HepG2 (cell line): Measurements from ENCODE around the gene TTLL4. TPM values are rescaled to one million over a fixed set of nuclear protein-coding genes. Genes with fewer than 3 reads are reported as not detected.

Experiments used
- ATF1 ChIP-seq: IDR thresholded peaks from 2 replicates; pipeline ENCODE4 v1.6.1; 2016; ENCODE audit warnings: mild to moderate bottlenecking, control low read depth
- BORCS8-MEF2B ChIP-seq: sonication (generic); formaldehyde crosslinking; IDR thresholded peaks from 2 replicates; pipeline ENCODE4 v1.8.0; 2022; ENCODE audit warnings: mild to moderate bottlenecking, missing genetic modification reagents
- KLF6 ChIP-seq: IDR thresholded peaks from 2 replicates; pipeline ENCODE4 v1.8.0; 2016; ENCODE audit warnings: missing biosample characterization, missing genetic modification reagents
- MIER2 ChIP-seq: IDR thresholded peaks from 2 replicates; pipeline ENCODE4 v1.6.1; 2016; ENCODE audit warnings: missing biosample characterization, missing genetic modification reagents
- NCOR1 ChIP-seq: fragments of 200-600 bp; sonication (generic); IDR thresholded peaks from 2 replicates; pipeline ENCODE4 v1.7.0; 2017; ENCODE audit warnings: antibody characterized with exemption, low read length, borderline replicate concordance
- NFIC ChIP-seq: IDR thresholded peaks from 2 replicates; pipeline ENCODE4 v1.6.1; 2012; ENCODE audit warnings: mild to moderate bottlenecking, low read length, inconsistent platforms
- POLR2G ChIP-seq: fragments of 200-400 bp; formaldehyde crosslinking; IDR thresholded peaks from 2 replicates; pipeline ENCODE4 v1.6.1; 2018; ENCODE audit warnings: mild to moderate bottlenecking, low read depth, low read length, moderate library complexity
- REL ChIP-seq: sonication (generic); formaldehyde crosslinking; conservative IDR thresholded peaks from 2 replicates; pipeline ENCODE4 v1.8.0; 2022; ENCODE audit warnings: mild to moderate bottlenecking, missing genetic modification reagents, moderate library complexity
- SOX5 ChIP-seq: IDR thresholded peaks from 2 replicates; pipeline ENCODE4 v1.6.1; 2016; ENCODE audit warnings: borderline replicate concordance
- SOX6 ChIP-seq, 2 experiments: fragments of 450-650 bp in 1 of 2; sonication (generic) in 1 of 2; formaldehyde crosslinking in 1 of 2; IDR thresholded peaks; 2 replicates each; pipeline versions ENCODE4 v1.4.0 to v1.6.1; 2017 to 2020; ENCODE audit warnings: antibody characterized with exemption in 1 of 2, mild to moderate bottlenecking in 1 of 2, missing genetic modification reagents in 1 of 2
- TMF1 ChIP-seq: sonication (generic); formaldehyde crosslinking; IDR thresholded peaks from 2 replicates; pipeline ENCODE4 v1.8.1; 2022; ENCODE audit warnings: low read depth, missing genetic modification reagents
- ZFP62 ChIP-seq: sonication (generic); formaldehyde crosslinking; IDR thresholded peaks from 2 replicates; pipeline ENCODE4 v1.4.0; 2020; ENCODE audit warnings: missing genetic modification reagents
- ZMAT3 ChIP-seq: sonication (generic); formaldehyde crosslinking; conservative IDR thresholded peaks from 2 replicates; pipeline ENCODE4 v1.7.0; 2021; ENCODE audit warnings: missing genetic modification reagents
- ZNF124 ChIP-seq: sonication (generic); formaldehyde crosslinking; IDR thresholded peaks from 2 replicates; pipeline ENCODE4 v1.4.0; 2020; ENCODE audit warnings: missing genetic modification reagents
- ZNF34 ChIP-seq: sonication (generic); formaldehyde crosslinking; IDR thresholded peaks from 2 replicates; pipeline ENCODE4 v1.4.0; 2020; ENCODE audit warnings: mild to moderate bottlenecking, missing genetic modification reagents, borderline replicate concordance
- ZNF441 ChIP-seq: sonication (generic); formaldehyde crosslinking; IDR thresholded peaks from 2 replicates; pipeline ENCODE4 v1.7.0; 2021; ENCODE audit warnings: missing genetic modification reagents, borderline replicate concordance
- ZNF614 ChIP-seq: IDR thresholded peaks from 2 replicates; pipeline ENCODE4 v1.6.1; 2018; ENCODE audit warnings: missing biosample characterization, missing genetic modification reagents, inconsistent platforms, borderline replicate concordance
- ZNF670 ChIP-seq: sonication (generic); formaldehyde crosslinking; IDR thresholded peaks from 2 replicates; pipeline ENCODE4 v1.8.0; 2022; ENCODE audit warnings: mild to moderate bottlenecking, missing genetic modification reagents, borderline replicate concordance
- ZNF678 ChIP-seq: sonication (generic); formaldehyde crosslinking; IDR thresholded peaks from 2 replicates; pipeline ENCODE4 v1.4.0; 2020; ENCODE audit warnings: mild to moderate bottlenecking, missing genetic modification reagents
- ZNF709 ChIP-seq: sonication (generic); formaldehyde crosslinking; IDR thresholded peaks from 2 replicates; pipeline ENCODE4 v1.5.0; 2020; ENCODE audit warnings: mild to moderate bottlenecking, missing genetic modification reagents
- ZNF724P ChIP-seq: sonication (generic); formaldehyde crosslinking; IDR thresholded peaks from 2 replicates; pipeline ENCODE4 v1.8.0; 2022; ENCODE audit warnings: missing genetic modification reagents, borderline replicate concordance
- ZNF747 ChIP-seq: sonication (generic); formaldehyde crosslinking; IDR thresholded peaks from 2 replicates; pipeline ENCODE4 v1.8.1; 2023; ENCODE audit warnings: missing genetic modification reagents, mild to moderate bottlenecking, borderline replicate concordance
- ZSCAN21 ChIP-seq: sonication (generic); formaldehyde crosslinking; IDR thresholded peaks from 2 replicates; pipeline ENCODE4 v1.8.0; 2022; ENCODE audit warnings: mild to moderate bottlenecking, missing genetic modification reagents, moderate library complexity, borderline replicate concordance
- ZXDC ChIP-seq: sonication (generic); formaldehyde crosslinking; IDR thresholded peaks from 2 replicates; pipeline ENCODE4 v1.5.0; 2020; ENCODE audit warnings: mild to moderate bottlenecking, missing genetic modification reagents
- polyA plus RNA-seq, 8 experiments: library from polyadenylated mRNA; depleted of rRNA in 3 of 8; stranded (reverse) in 7 of 8; unstranded in 1 of 8; fragments of >200 nt; fragmentation: Illumina TruSeq in 4 of 8; extraction: Trizol in 4 of 8; gene quantifications; 2 replicates each; pipeline versions ENCODE4 v1.2.1 to v1.2.3, GENCODE V29; 2011 to 2016; ENCODE audit warnings: low read depth in 4 of 8, missing spikeins in 1 of 8, mixed read lengths in 1 of 8; ENCODE audit not compliant: insufficient read depth in 1 of 8
- total RNA-seq, 5 experiments: library from RNA; depleted of rRNA; stranded (reverse); fragments of >200 nt; fragmentation: Illumina TruSeq; extraction: Trizol; gene quantifications; 2 replicates each; pipeline ENCODE4 v1.2.3, GENCODE V29; 2016; ENCODE audit warnings: low read depth in 1 of 5
- TF ChIP-seq, protein P1 (sequence below): sonication (generic); formaldehyde crosslinking; IDR thresholded peaks from 2 replicates; pipeline ENCODE4 v1.5.1; 2020; ENCODE audit warnings: mild to moderate bottlenecking, missing genetic modification reagents

TTLL4 gene
- total and polyA plus RNA-seq, 2 of the 13 experiments (the other 11 are each of a cell fraction or from before 2014, with no cell fraction given): 77.5 to 84.6 TPM

GRCh38 chr2:218733171-218734021 is 22.8 kb downstream of the TTLL4 start (continued):
- TF ChIP-seq ZNF614 (peak; percentile 98), KLF6 (CRISPR knock-in tag) (peak; percentile 92), NCOR1 (no peak), SOX5 (peak; percentile 92), REL (CRISPR knock-in tag) (no peak), ZNF678 (CRISPR knock-in tag) (no peak), TMF1 (CRISPR knock-in tag) (0 out of 2 replicates have a peak, but pooled peaks have one; percentile 42), SOX6 (IDR thresholded peaks at IDR 0.05) (no peak), SOX6 (CRISPR knock-in tag; IDR thresholded peaks at IDR 0.05) (peak; percentile 86), ZNF724P (CRISPR knock-in tag) (no peak), POLR2G (no peak), ZNF34 (CRISPR knock-in tag) (0 out of 2 replicates have a peak, but pooled peaks have one; percentile 79), ZNF124 (0 out of 2 replicates have a peak, but pooled peaks have one; percentile 17), ZNF709 (peak; percentile 87; the same call in 1 of the 2 replicates), ZNF670 (CRISPR knock-in tag) (no peak), BORCS8-MEF2B (CRISPR knock-in tag) (no peak), ZNF441 (CRISPR knock-in tag) (0 out of 2 replicates have a peak, but pooled peaks have one; percentile 39), ZSCAN21 (CRISPR knock-in tag) (peak; percentile 83), ZNF747 (no peak), NFIC (peak; percentile 55; the same call in 1 of the 2 replicates), ZFP62 (CRISPR knock-in tag) (no peak), ZXDC (peak; percentile 51; the same call in 1 of the 2 replicates), ZMAT3 (CRISPR knock-in tag) (peak; percentile 95; the same call in 1 of the 2 replicates), ATF1 (CRISPR knock-in tag) (no peak), MIER2 (CRISPR knock-in tag) (peak; percentile 77)
- TF ChIP-seq, protein P1, sequence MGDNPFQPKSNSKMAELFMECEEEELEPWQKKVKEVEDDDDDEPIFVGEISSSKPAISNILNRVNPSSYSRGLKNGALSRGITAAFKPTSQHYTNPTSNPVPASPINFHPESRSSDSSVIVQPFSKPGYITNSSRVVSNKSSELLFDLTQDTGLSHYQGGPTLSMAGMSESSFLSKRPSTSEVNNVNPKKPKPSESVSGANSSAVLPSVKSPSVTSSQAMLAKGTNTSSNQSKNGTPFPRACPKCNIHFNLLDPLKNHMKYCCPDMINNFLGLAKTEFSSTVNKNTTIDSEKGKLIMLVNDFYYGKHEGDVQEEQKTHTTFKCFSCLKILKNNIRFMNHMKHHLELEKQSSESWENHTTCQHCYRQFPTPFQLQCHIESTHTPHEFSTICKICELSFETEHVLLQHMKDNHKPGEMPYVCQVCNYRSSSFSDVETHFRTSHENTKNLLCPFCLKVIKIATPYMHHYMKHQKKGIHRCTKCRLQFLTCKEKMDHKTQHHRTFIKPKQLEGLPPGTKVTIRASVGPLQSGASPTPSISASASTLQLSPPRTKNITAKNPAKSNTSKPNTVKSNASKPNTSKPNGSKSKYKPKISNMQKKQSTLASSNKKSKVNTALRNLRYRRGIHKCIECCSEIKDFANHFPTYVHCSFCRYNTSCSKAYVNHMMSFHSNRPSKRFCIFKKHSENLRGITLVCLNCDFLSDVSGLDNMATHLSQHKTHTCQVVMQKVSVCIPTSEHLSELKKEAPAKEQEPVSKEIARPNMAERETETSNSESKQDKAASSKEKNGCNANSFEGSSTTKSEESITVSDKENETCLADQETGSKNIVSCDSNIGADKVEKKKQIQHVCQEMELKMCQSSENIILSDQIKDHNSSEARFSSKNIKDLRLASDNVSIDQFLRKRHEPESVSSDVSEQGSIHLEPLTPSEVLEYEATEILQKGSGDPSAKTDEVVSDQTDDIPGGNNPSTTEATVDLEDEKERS (CRISPR knock-in tag): peak; percentile 95
